Measurements from ENCODE around the gene EPO.

Gene EPO

DNA sequence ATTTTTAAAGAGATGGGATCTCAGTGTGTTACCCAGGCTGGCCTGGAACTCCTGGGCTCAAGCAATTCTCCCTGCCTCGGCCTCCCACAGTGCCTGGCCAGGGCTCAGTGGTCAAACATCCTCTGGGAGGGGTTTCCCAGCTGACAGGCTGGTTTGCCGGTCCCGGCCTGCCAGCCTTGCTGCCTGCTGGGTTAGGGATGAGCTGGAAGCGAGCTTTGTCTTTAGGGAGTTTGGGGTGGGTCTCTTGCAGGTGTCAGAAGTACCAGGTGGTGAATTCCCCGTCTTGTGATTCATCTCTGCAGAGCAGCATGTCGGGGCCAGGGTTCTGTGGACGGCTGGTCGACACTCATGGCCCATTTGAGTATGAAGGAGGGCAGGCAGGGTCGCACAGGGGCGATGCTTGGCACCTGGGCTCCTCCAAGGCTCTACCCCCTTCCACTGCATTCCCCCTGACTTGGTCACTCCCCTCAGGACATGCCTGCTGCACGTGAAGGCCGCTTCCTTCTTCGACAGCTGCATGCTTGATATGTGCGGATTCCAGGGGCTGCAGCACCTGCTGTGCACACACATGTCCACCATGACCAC lies 43.4 kb downstream of the EPO start:
- TF ChIP-seq, protein P1, sequence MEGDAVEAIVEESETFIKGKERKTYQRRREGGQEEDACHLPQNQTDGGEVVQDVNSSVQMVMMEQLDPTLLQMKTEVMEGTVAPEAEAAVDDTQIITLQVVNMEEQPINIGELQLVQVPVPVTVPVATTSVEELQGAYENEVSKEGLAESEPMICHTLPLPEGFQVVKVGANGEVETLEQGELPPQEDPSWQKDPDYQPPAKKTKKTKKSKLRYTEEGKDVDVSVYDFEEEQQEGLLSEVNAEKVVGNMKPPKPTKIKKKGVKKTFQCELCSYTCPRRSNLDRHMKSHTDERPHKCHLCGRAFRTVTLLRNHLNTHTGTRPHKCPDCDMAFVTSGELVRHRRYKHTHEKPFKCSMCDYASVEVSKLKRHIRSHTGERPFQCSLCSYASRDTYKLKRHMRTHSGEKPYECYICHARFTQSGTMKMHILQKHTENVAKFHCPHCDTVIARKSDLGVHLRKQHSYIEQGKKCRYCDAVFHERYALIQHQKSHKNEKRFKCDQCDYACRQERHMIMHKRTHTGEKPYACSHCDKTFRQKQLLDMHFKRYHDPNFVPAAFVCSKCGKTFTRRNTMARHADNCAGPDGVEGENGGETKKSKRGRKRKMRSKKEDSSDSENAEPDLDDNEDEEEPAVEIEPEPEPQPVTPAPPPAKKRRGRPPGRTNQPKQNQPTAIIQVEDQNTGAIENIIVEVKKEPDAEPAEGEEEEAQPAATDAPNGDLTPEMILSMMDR (IDR thresholded peaks at IDR 0.05; ENCODE audit: insufficient read depth, low read length, missing control alignments) = no peak
- H3K4me3 ChIP-seq (ENCODE audit: low read depth, low read length) = no peak overlapping the region
- ChIA-PET POLR2A (interaction anchor here (0.7 kb wide), 1 partner anchor 36 kb away, joined by 3 read pairs; no protein-coding TSS in a partner anchor), CTCF (interaction anchor here (1.1 to 1.6 kb wide), 2 partner anchors 10 to 36 kb away, joined by 4 to 5 read pairs; no protein-coding TSS in a partner anchor)
- DNase-seq (ENCODE audit: low read depth, low spot score) = no peak

DNA sequence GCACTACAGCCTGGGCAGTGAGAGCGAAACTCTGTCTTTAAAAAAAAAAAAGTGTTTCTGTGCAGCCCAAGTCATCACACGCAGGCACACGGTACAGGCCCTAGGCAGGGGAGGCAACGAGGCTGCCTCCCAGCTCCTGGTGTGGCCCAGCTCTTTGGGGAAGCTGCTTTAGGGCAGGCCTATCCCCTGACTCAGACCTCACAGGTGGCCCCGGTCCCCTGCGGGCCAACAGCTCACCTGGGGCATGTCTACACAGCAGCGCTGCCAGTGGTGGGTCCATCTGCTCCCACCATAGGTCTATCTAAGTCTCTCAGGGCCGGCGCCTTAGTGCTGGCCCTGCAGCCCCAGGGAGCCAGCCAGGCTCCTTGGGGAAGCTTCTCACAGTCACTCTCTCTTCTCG lies 44.6 kb downstream of the EPO start:
- TF ChIP-seq, protein P1 (IDR thresholded peaks at IDR 0.05; ENCODE audit: insufficient read depth, low read length, missing control alignments) = no peak
- ChIA-PET CTCF (interaction anchor here (1.1 to 1.4 kb wide), 2 partner anchors 34 to 87 kb away, joined by 5 to 6 read pairs; partner anchors contain the start of gene SLC12A9), POLR2A (no interaction called here)
- no peak overlapping the region for H3K4me3 ChIP-seq (ENCODE audit: low read depth, low read length)
- no peak for DNase-seq (ENCODE audit: low read depth, low spot score)

DNA sequence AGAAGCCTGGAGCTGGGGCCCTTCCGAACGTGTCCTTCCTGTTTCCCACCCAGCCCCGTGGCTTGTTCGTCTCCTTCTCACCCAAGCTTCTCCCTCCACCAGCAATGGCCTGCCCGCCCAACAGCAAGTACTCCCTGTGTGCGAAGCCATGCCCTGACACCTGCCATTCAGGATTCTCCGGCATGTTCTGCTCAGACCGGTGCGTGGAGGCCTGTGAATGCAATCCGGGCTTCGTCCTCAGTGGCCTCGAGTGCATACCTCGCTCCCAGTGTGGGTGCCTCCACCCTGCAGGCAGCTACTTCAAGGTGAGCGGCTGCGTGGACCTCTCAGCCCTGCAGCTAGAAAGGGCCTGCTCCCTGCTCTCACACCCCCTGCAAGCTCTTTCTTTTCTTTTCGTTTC lies 45.0 kb downstream of the EPO start:
- H3K4me3 ChIP-seq (ENCODE audit: low read depth, low read length) = no peak overlapping the region
- ChIA-PET POLR2A (no interaction called here), CTCF (interaction anchor here (1.4 kb wide), 1 partner anchor 87 kb away, joined by 6 read pairs; the partner anchor contains the start of gene SLC12A9)
- TF ChIP-seq, protein P1 (IDR thresholded peaks at IDR 0.05; ENCODE audit: insufficient read depth, low read length, missing control alignments) = no peak
- DNase-seq (ENCODE audit: low read depth, low spot score) = no peak

DNA sequence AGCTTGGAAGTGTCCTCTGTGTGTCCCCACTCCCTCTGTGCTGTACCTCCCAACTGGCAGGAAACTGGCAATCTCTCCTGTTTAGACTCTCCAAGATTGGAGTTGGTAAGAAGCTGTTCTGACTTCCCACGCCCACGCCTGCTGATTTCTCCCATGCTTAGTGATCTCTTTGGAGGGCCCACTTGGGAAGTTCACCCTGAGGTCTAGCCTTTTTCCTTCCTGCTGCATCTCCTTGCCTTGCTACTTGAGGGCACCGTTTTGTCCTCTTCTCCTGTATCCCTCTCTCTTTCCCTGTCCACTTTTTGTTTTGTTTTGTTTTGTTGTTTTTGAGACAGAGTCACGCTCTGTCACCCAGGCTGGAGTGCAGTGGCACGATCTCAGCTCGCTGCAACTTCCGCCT lies 48.5 kb downstream of the EPO start:
- no peak for DNase-seq (ENCODE audit: low read depth, low spot score)
- POLR2A ChIA-PET = no interaction called here
- no peak overlapping the region for H3K4me3 ChIP-seq (ENCODE audit: low read depth, low read length)
- CTCF ChIA-PET = no interaction called here
- TF ChIP-seq, protein P1 (IDR thresholded peaks at IDR 0.05; ENCODE audit: insufficient read depth, low read length, missing control alignments) = no peak
